Measurements from ENCODE around the gene CDH5. TPM values are rescaled to one million over a fixed set of nuclear protein-coding genes. Genes with fewer than 3 reads are reported as not detected.

Gene CDH5
- total RNA-seq, 1 donor from 2014 or later: not detected

GRCh38 chr16:66430214-66430613, 63.7 kb downstream of the CDH5 start:
- Histone ChIP-seq H3K4me2 (no peak overlapping the region), H3K9me3 (ENCODE audit: low read depth) (no peaks in the 10 kb centered on the region), H3K9ac (no peak overlapping the region), H3K27ac (no peak overlapping the region), H3F3A (ENCODE audit: low read depth) (peaks cover 32% of the 10 kb centered on the region), H3K27me3 (peaks cover 73% of the 10 kb centered on the region), H3K79me2 (ENCODE audit: low read depth) (no peaks in the 10 kb centered on the region), H3K36me3 (no peaks in the 10 kb centered on the region), H3K4me3 (no peak overlapping the region), H2AFZ (replicated peaks) (no peak overlapping the region), H3K4me1 (peaks cover 25% of the 10 kb centered on the region), H4K20me1 (ENCODE audit: low read depth) (peaks cover 14% of the 10 kb centered on the region)
- Mint-ChIP-seq H3K27me3 (ENCODE audit: insufficient read depth, low read depth) (peaks cover 29% of the 10 kb centered on the region), H3K4me3 (no peak overlapping the region), H3K4me1 (peaks cover 39% of the 10 kb centered on the region), H3K27ac (no peak overlapping the region), H3K9me3 (no peaks in the 10 kb centered on the region), H3K36me3 (no peaks in the 10 kb centered on the region)
- no peak for TF ChIP-seq CTCF (IDR thresholded peaks at IDR 0.05)
- TF ChIP-seq EZH2 (IDR thresholded peaks at IDR 0.05): no peak
- no peak for DNase-seq (ENCODE audit: low spot score)

- Mint-ChIP-seq H3K27ac (no peak overlapping the region), H3K4me1 (peaks cover 33% of the 10 kb centered on the region), H3K27me3 (ENCODE audit: insufficient read depth, low read depth) (peaks cover 23% of the 10 kb centered on the region), H3K36me3 (no peaks in the 10 kb centered on the region), H3K9me3 (no peaks in the 10 kb centered on the region), H3K4me3 (no peak overlapping the region)
- no peak for DNase-seq (ENCODE audit: low spot score)
- no peak overlapping the region for H3K27ac ChIP-seq
- no peaks in the 10 kb centered on the region for H3K79me2 ChIP-seq (ENCODE audit: low read depth)
- no peaks in the 10 kb centered on the region for H3K9me3 ChIP-seq (ENCODE audit: low read depth)
- H3K9ac ChIP-seq: no peak overlapping the region
- H2AFZ ChIP-seq (replicated peaks): no peak overlapping the region
- TF ChIP-seq EZH2phosphoT487 (IDR thresholded peaks at IDR 0.05) (no peak), CTCF (IDR thresholded peaks at IDR 0.05) (no peak), EZH2 (IDR thresholded peaks at IDR 0.05) (no peak)
- H3K4me2 ChIP-seq: no peak overlapping the region
- peaks cover 25% of the 10 kb centered on the region for H3K4me1 ChIP-seq
- H3K36me3 ChIP-seq: no peaks in the 10 kb centered on the region
- H3K4me3 ChIP-seq: no peak overlapping the region
- peaks cover 32% of the 10 kb centered on the region for H3F3A ChIP-seq (ENCODE audit: low read depth)
- peaks cover 14% of the 10 kb centered on the region for H4K20me1 ChIP-seq (ENCODE audit: low read depth)
- peaks cover 57% of the 10 kb centered on the region for H3K27me3 ChIP-seq
These were observed 65.3 kb downstream of the CDH5 start for GRCh38 chr16:66431760-66432159.

GRCh38 chr16:66432429-66432828, 65.9 kb downstream of the CDH5 start:
- no peak for TF ChIP-seq EZH2 (IDR thresholded peaks at IDR 0.05)
- no peak for TF ChIP-seq EZH2phosphoT487 (IDR thresholded peaks at IDR 0.05)
- no peak for TF ChIP-seq CTCF (IDR thresholded peaks at IDR 0.05)
- Histone ChIP-seq H3K9ac (no peak overlapping the region), H3K4me1 (peaks cover 25% of the 10 kb centered on the region), H3F3A (ENCODE audit: low read depth) (peaks cover 31% of the 10 kb centered on the region), H3K27me3 (peaks cover 52% of the 10 kb centered on the region), H3K4me2 (no peak overlapping the region), H3K27ac (no peak overlapping the region), H3K4me3 (no peak overlapping the region), H3K36me3 (no peaks in the 10 kb centered on the region), H3K9me3 (ENCODE audit: low read depth) (no peaks in the 10 kb centered on the region), H2AFZ (replicated peaks) (no peak overlapping the region), H3K79me2 (ENCODE audit: low read depth) (no peaks in the 10 kb centered on the region), H4K20me1 (ENCODE audit: low read depth) (peaks cover 14% of the 10 kb centered on the region)
- Mint-ChIP-seq H3K4me3 (no peak overlapping the region), H3K9me3 (no peaks in the 10 kb centered on the region), H3K27ac (no peak overlapping the region), H3K27me3 (ENCODE audit: insufficient read depth, low read depth) (peaks cover 23% of the 10 kb centered on the region), H3K4me1 (peaks cover 33% of the 10 kb centered on the region), H3K36me3 (no peaks in the 10 kb centered on the region)
- DNase-seq (ENCODE audit: low spot score): no peak

Measured in neural progenitor cell (in vitro differentiated cells).